ENCODE results near the gene KSR1. TPM values are rescaled to one million over a fixed set of nuclear protein-coding genes. Genes with fewer than 3 reads are reported as not detected.

KSR1 gene
- total and polyA plus RNA-seq, 10 of the 15 experiments (the other 5 are each of a cell fraction or from before 2014, with no cell fraction given) = 0.97 to 66.6 (median 22.9) TPM

DNA sequence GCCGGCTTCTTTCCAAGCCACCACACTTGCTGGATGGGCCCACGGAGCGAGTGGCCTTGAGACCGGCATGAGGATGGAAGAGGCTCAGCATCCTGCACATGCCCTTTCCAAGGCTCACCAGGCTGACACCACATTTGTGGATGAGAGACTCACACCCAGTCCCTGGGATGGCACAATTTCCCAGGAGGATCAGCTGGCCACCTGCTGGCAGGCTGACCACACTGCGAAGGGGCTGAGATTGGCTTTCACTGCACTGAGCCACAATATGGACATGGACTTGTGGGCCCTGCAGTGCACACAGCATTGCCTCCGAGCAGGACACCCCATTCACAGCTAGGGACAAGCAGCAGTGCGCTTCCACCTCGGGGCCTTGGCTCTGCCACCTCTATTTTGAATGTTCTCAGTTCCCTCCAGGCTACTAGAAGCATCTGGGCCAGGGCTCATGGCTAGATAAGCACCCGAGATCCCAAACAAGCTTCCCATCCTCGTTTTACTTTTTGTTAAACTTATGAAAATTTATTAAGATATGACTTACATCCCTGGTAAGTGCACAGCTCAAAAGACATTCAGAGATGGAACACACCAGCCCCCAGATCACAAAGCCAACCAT, 25.3 kb upstream of the KSR1 start:
- ATAC-seq (peak; percentile 76), DNase-seq (ENCODE audit: low read depth, low spot score) (no peak), FAIRE-seq (no peak)
- no peak overlapping the region for H3K4me2 ChIP-seq (ENCODE audit: control insufficient read depth, insufficient read depth)
- no peak for TF ChIP-seq NRF1 (conservative IDR thresholded peaks at IDR 0.05; ENCODE audit: low read depth, low read length)
- TF ChIP-seq, protein P1, sequence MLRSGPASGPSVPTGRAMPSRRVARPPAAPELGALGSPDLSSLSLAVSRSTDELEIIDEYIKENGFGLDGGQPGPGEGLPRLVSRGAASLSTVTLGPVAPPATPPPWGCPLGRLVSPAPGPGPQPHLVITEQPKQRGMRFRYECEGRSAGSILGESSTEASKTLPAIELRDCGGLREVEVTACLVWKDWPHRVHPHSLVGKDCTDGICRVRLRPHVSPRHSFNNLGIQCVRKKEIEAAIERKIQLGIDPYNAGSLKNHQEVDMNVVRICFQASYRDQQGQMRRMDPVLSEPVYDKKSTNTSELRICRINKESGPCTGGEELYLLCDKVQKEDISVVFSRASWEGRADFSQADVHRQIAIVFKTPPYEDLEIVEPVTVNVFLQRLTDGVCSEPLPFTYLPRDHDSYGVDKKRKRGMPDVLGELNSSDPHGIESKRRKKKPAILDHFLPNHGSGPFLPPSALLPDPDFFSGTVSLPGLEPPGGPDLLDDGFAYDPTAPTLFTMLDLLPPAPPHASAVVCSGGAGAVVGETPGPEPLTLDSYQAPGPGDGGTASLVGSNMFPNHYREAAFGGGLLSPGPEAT (IDR thresholded peaks at IDR 0.05; ENCODE audit: low read depth) = no peak
- TF ChIP-seq, protein P2, sequence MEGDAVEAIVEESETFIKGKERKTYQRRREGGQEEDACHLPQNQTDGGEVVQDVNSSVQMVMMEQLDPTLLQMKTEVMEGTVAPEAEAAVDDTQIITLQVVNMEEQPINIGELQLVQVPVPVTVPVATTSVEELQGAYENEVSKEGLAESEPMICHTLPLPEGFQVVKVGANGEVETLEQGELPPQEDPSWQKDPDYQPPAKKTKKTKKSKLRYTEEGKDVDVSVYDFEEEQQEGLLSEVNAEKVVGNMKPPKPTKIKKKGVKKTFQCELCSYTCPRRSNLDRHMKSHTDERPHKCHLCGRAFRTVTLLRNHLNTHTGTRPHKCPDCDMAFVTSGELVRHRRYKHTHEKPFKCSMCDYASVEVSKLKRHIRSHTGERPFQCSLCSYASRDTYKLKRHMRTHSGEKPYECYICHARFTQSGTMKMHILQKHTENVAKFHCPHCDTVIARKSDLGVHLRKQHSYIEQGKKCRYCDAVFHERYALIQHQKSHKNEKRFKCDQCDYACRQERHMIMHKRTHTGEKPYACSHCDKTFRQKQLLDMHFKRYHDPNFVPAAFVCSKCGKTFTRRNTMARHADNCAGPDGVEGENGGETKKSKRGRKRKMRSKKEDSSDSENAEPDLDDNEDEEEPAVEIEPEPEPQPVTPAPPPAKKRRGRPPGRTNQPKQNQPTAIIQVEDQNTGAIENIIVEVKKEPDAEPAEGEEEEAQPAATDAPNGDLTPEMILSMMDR (IDR thresholded peaks at IDR 0.05 in 2 of 3, conservative IDR thresholded peaks at IDR 0.05 in 1 of 3; ENCODE audit: control insufficient read depth in 2 of 3, extremely low read depth in 1 of 3, insufficient read depth in 1 of 3, low read depth in 3 of 3, low read length in 3 of 3) = peak; percentile 25 to 57 (median 30); a peak in 2 of 6 replicates
- BruUV-seq (replicated peaks) = no TSS peak
- ChIA-PET CTCF (interaction anchor here (2.8 kb wide), 1 partner anchor 169 kb away, joined by 9 read pairs; no protein-coding TSS in a partner anchor), SMC1A (ENCODE audit: uncharacterized antibody, unreplicated experiment) (interaction anchor here (1.3 to 1.5 kb wide), 2 partner anchors 12 to 168 kb away, joined by 3 read pairs; no protein-coding TSS in a partner anchor), RAD21 (ENCODE audit: unreplicated experiment) (interaction anchor here (0.9 kb wide), 1 partner anchor 76 kb away, joined by 3 read pairs; no protein-coding TSS in a partner anchor), POLR2A (no interaction called here)
- no peak overlapping the region for H3K9ac ChIP-seq (ENCODE audit: control insufficient read depth, insufficient read depth, low read length)
- H3K27me3 ChIP-seq (replicated peaks in 1 of 2; ENCODE audit: control insufficient read depth in 2 of 2, insufficient read depth in 2 of 2, low read length in 1 of 2) = no peaks in the 10 kb centered on the region
- WGBS (ENCODE audit: insufficient coverage, insufficient replicate concordance, low lambda C conversion rate, missing lambda C conversion rate) = 53% methylated on average over 10 of the region's 10 CpGs
- no peak overlapping the region for H3K4me3 ChIP-seq
- no peak overlapping the region for H3K27ac ChIP-seq (ENCODE audit: control insufficient read depth, insufficient read depth)
- no peaks in the 10 kb centered on the region for H3K9me3 ChIP-seq (replicated peaks; ENCODE audit: control insufficient read depth, insufficient read depth, low read length)
- no peaks in the 10 kb centered on the region for H3K36me3 ChIP-seq (ENCODE audit: control insufficient read depth in 2 of 2, insufficient read depth in 2 of 2, low read length in 1 of 2)
- H3K4me1 ChIP-seq (ENCODE audit: control insufficient read depth, insufficient read depth, low read length) = no peaks in the 10 kb centered on the region
- H2AFZ ChIP-seq (ENCODE audit: control insufficient read depth, low read depth, low read length) = no peak overlapping the region
- in situ Hi-C loops (cut with MboI) = no loop called here
- intact Hi-C loops (cut with micrococcal nuclease; ENCODE audit: unreplicated experiment) = loop anchor here (1.0 kb wide), 1 partner anchor 19 kb away; no protein-coding TSS in a partner anchor
- no peaks in the 10 kb centered on the region for H4K20me1 ChIP-seq (ENCODE audit: control insufficient read depth, insufficient read depth)
- no peaks in the 10 kb centered on the region for H3K79me2 ChIP-seq (ENCODE audit: control insufficient read depth, insufficient read depth, low read length)

Measured in GM12878 (cell line).